Stimulated activated effector memory CD8-positive, alpha-beta T cell treated with anti-CD3 and anti-CD28 coated beads, Interleukin-12 subunit alpha, Interleukin-12 subunit beta, amount 100 ng/mL, for 72 hours (primary cell): ENCODE data around the gene BTBD9.

Source experiments
- ATAC-seq: fragments of 150-1000 bp; cut with Tn5 transposase; 2 replicates; pipeline ENCODE4 v1.10.0; 2021
- DNase-seq, 2 donors: peaks; one replicate each; pipeline ENCODE4 v3.0.0; 2021 to 2022; ENCODE audit warnings: low spot score in 2 of 2
- H3K27ac Mint-ChIP-seq: one replicate; pipeline ENCODE4 v1.8.0; 2022; ENCODE audit warnings: mild to moderate bottlenecking, mixed read lengths
- H3K36me3 Mint-ChIP-seq: one replicate; pipeline ENCODE4 v1.8.0; 2022; ENCODE audit warnings: mild to moderate bottlenecking, mixed read lengths
- H3K4me1 Mint-ChIP-seq: one replicate; pipeline ENCODE4 v1.8.0; 2022; ENCODE audit warnings: mixed read lengths
- H3K4me3 Mint-ChIP-seq: one replicate; pipeline ENCODE4 v1.8.0; 2022; ENCODE audit warnings: mild to moderate bottlenecking, mixed read lengths
- H3K9me3 Mint-ChIP-seq: one replicate; pipeline ENCODE4 v1.8.0; 2022; ENCODE audit warnings: mixed read lengths

The BTBD9 gene

GRCh38 chr6:38176797-38177751, 462.7 kb downstream of the BTBD9 start:
- Mint-ChIP-seq H3K4me3 (no peak overlapping the region), H3K27ac (peak overlapping the region; percentile 87), H3K9me3 (no peaks in the 10 kb centered on the region), H3K36me3 (peaks cover 6% of the 10 kb centered on the region), H3K4me1 (peaks cover 9% of the 10 kb centered on the region)
- no peak for ATAC-seq
- no peak for DNase-seq

- ATAC-seq = no peak
- Mint-ChIP-seq H3K9me3 (no peaks in the 10 kb centered on the region), H3K27ac (no peak overlapping the region), H3K4me3 (no peak overlapping the region), H3K4me1 (peaks cover 9% of the 10 kb centered on the region), H3K36me3 (peaks cover 6% of the 10 kb centered on the region)
- no peak for DNase-seq
Measured at GRCh38 chr6:38175786-38176185, 463.9 kb downstream of the BTBD9 start.

GRCh38 chr6:38174806-38175495, 464.8 kb downstream of the BTBD9 start:
- Mint-ChIP-seq H3K36me3 (peaks cover 6% of the 10 kb centered on the region), H3K4me1 (peaks cover 9% of the 10 kb centered on the region), H3K27ac (no peak overlapping the region), H3K9me3 (no peaks in the 10 kb centered on the region), H3K4me3 (no peak overlapping the region)
- ATAC-seq (no peak), DNase-seq (no peak)

GRCh38 chr6:38174315-38174714, 465.4 kb downstream of the BTBD9 start:
- no peak for ATAC-seq
- H3K36me3 Mint-ChIP-seq = peaks cover 13% of the 10 kb centered on the region
- DNase-seq = no peak
- H3K9me3 Mint-ChIP-seq = no peaks in the 10 kb centered on the region
- H3K4me3 Mint-ChIP-seq = no peak overlapping the region
- peaks cover 9% of the 10 kb centered on the region for H3K4me1 Mint-ChIP-seq
- no peak overlapping the region for H3K27ac Mint-ChIP-seq

- H3K4me1 Mint-ChIP-seq = peaks cover 9% of the 10 kb centered on the region
- H3K36me3 Mint-ChIP-seq = peaks cover 17% of the 10 kb centered on the region
- no peak overlapping the region for H3K27ac Mint-ChIP-seq
- no peak overlapping the region for H3K4me3 Mint-ChIP-seq
- H3K9me3 Mint-ChIP-seq = no peaks in the 10 kb centered on the region
- ATAC-seq (no peak), DNase-seq (no peak)
Measured at GRCh38 chr6:38173909-38174308, 465.8 kb downstream of the BTBD9 start.

GRCh38 chr6:38172739-38173410, 466.9 kb downstream of the BTBD9 start:
- Mint-ChIP-seq H3K4me3 (no peak overlapping the region), H3K36me3 (peaks cover 18% of the 10 kb centered on the region), H3K27ac (peak overlapping the region; percentile 63), H3K9me3 (no peaks in the 10 kb centered on the region), H3K4me1 (peaks cover 3% of the 10 kb centered on the region)
- ATAC-seq = no peak
- DNase-seq = no peak

- no peak overlapping the region for H3K4me3 Mint-ChIP-seq
- peak overlapping the region; percentile 63 for H3K27ac Mint-ChIP-seq
- peaks cover 22% of the 10 kb centered on the region for H3K36me3 Mint-ChIP-seq
- DNase-seq (no peak), ATAC-seq (no peak)
- H3K4me1 Mint-ChIP-seq = no peaks in the 10 kb centered on the region
- no peaks in the 10 kb centered on the region for H3K9me3 Mint-ChIP-seq
Measured at GRCh38 chr6:38171997-38172738, 467.6 kb downstream of the BTBD9 start.

GRCh38 chr6:38170666-38171355, 468.9 kb downstream of the BTBD9 start:
- no peak for DNase-seq
- H3K4me1 Mint-ChIP-seq = no peaks in the 10 kb centered on the region
- no peaks in the 10 kb centered on the region for H3K9me3 Mint-ChIP-seq

DNA sequence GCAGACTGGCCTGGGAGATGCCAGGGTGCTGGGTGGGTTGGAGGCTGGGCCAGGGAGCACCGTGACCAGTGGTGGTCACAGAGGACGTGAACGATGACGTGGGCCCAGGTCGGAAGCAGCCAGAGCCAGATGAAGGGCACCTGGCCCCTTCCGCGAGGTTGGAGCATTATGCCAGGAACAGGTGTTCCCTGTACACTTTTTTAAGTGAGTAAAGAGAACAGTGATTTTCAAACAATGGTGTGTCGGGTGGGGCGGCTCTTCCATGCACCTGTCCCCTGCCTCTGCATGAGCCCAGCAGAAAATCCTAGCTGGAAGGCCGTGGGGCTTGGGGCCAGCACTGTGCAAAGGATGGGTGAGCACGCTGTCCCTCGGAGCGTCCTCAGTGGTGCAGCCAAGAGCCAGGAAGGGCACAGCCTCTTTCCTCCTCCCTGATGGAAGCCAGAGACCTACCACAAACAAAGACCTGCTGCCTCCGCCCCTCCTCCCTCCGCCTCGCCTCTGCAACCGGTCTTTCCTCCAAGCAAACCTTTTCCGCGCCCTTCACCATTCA, 469.7 kb downstream of the BTBD9 start:
- H3K4me1 Mint-ChIP-seq = no peaks in the 10 kb centered on the region
- peak overlapping the region; percentile 14 for H3K27ac Mint-ChIP-seq
- no peak for ATAC-seq
- DNase-seq = no peak
- H3K36me3 Mint-ChIP-seq = peaks cover 28% of the 10 kb centered on the region
- H3K9me3 Mint-ChIP-seq = no peaks in the 10 kb centered on the region
- no peak overlapping the region for H3K4me3 Mint-ChIP-seq

More at GRCh38 chr6:38170666-38171355, 468.9 kb downstream of the BTBD9 start:
- Mint-ChIP-seq H3K27ac (no peak overlapping the region), H3K36me3 (peaks cover 28% of the 10 kb centered on the region), H3K4me3 (no peak overlapping the region)
- ATAC-seq = no peak

DNA sequence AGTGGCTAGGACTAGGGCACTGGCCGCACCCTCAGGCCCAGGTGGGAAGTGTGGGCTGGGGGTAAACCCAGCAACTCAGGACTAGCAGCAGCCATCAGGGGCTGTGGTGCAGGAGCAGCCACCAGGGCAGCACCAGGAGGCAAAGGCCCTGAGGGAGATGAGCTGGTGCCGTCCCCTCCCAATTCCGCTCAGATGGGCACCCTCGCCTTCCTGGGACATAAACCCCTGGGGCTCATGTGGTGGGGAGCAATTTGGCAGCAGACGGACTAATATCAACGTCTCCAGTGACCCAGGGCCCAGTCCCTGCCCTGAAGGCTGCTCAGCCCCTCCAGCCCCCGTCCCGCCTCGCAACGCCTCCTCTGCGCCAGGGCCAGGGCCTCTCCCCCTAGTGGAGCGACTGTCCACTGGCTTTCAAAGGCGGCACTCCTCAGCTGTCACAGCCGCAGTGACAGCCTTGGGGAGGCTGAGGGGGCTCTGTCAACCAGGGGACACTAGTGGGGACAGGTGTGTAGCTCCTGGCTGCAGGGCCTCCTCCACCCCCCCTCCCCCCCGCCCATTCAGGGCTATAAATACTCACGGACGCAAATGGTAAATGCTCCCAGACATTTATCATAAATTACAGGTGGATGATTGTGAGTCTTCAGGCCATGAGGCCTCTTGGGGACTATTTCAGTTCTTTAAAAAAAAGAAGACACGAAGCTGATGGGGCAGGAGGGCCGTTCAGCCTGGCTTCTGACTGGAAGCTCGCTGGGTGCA, 470.3 kb downstream of the BTBD9 start:
- Mint-ChIP-seq H3K9me3 (no peaks in the 10 kb centered on the region), H3K36me3 (peaks cover 28% of the 10 kb centered on the region), H3K4me1 (no peaks in the 10 kb centered on the region), H3K4me3 (no peak overlapping the region), H3K27ac (peak overlapping the region; percentile 79)
- DNase-seq (no peak), ATAC-seq (no peak)

DNA sequence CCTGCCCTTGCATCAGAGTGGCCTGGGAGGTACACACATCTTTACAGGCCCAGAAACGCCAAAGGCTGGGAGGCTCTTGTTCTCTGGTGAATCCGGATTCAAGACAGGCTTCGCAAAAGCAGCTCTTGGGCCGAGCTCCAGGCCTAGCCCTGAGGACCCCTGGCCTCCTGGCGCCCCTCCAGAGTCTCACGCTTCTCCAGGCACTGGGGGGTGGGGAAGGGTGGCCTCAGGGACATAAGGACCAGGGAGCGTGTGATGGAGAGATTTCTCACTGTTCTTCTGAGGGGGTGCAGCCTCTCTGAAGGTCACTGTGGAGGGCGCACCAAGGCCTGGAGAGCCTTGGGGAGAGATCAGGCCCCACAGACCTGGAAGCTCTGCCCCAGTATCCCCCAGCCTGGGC, 471.0 kb downstream of the BTBD9 start:
- peak overlapping the region; percentile 79 for H3K27ac Mint-ChIP-seq
- DNase-seq (no peak), ATAC-seq (no peak)
- H3K4me3 Mint-ChIP-seq = no peak overlapping the region
- peaks cover 28% of the 10 kb centered on the region for H3K36me3 Mint-ChIP-seq
- H3K4me1 Mint-ChIP-seq = no peaks in the 10 kb centered on the region
- no peaks in the 10 kb centered on the region for H3K9me3 Mint-ChIP-seq

GRCh38 chr6:38168126-38168525, 471.6 kb downstream of the BTBD9 start:
- H3K4me1 Mint-ChIP-seq = no peaks in the 10 kb centered on the region
- no peak overlapping the region for H3K4me3 Mint-ChIP-seq
- ATAC-seq (no peak), DNase-seq (no peak)
- no peaks in the 10 kb centered on the region for H3K9me3 Mint-ChIP-seq
- H3K27ac Mint-ChIP-seq = peak overlapping the region; percentile 56
- peaks cover 29% of the 10 kb centered on the region for H3K36me3 Mint-ChIP-seq

DNA sequence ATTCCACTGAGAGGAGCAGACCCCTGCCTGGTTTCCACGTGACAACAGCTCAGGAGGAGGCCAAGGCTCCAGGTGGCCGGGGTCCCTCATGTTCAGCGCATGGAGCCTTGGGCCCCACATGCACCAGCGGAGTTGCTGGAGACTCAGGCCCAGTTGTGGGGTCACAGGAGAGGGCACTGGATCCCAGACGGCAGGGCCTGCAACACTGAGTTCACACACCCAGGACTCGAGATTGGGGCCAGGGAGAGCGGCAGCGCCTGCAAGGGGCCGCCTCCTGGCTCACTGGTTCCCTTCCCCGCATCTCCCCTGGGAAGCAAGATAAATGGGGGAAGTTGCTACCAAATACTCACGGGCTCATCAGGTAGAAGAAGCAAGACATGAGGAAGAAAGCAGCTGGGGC, 472.1 kb downstream of the BTBD9 start:
- Mint-ChIP-seq H3K27ac (peak overlapping the region; percentile 56), H3K4me3 (no peak overlapping the region), H3K4me1 (no peaks in the 10 kb centered on the region), H3K36me3 (peaks cover 31% of the 10 kb centered on the region), H3K9me3 (no peaks in the 10 kb centered on the region)
- no peak for ATAC-seq
- DNase-seq = no peak
